Astrocyte of the spinal cord (primary cell): ENCODE measurements around the gene SEC24D.

Source experiments
- DNase-seq: peaks from one replicate; pipeline ENCODE4 v3.0.0; 2011; ENCODE audit warnings: low read depth, low spot score
- H3K4me3 ChIP-seq: 2 replicates; pipeline ENCODE4 v1.5.1; 2011; ENCODE audit warnings: low read depth, mild to moderate bottlenecking, low read length, moderate library complexity
- in situ Hi-C: cut with HindIII; loops from 2 replicates; pipeline ENCODE4 v1.10.0; 2017; ENCODE audit warnings: low sequenced_read_pairs
- TF ChIP-seq, protein P1 (sequence below): IDR thresholded peaks from 2 replicates; pipeline ENCODE4 v1.5.1; 2012; ENCODE audit warnings: low read depth, mild to moderate bottlenecking, low read length, inconsistent platforms

SEC24D gene

DNA sequence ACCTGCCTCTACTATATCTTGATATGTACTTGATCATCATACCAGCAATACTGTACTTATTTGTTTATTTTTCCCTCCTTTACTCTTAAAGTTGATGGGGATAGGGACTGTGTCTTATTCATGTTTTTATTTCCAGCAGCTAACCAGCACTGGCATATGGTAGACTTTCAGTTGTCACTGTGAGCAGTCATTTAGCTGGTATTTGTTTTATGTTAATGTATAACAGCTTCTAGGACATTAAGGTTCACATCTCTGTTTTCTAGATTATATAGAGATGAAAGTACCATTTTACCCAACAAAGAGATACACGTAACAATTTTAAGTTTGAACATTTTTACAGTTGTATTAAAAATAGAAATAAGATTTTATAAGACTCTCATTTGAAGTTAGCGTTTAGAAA, 132.8 kb downstream of the SEC24D start:
- in situ Hi-C loops: no loop called here
- TF ChIP-seq, protein P1, sequence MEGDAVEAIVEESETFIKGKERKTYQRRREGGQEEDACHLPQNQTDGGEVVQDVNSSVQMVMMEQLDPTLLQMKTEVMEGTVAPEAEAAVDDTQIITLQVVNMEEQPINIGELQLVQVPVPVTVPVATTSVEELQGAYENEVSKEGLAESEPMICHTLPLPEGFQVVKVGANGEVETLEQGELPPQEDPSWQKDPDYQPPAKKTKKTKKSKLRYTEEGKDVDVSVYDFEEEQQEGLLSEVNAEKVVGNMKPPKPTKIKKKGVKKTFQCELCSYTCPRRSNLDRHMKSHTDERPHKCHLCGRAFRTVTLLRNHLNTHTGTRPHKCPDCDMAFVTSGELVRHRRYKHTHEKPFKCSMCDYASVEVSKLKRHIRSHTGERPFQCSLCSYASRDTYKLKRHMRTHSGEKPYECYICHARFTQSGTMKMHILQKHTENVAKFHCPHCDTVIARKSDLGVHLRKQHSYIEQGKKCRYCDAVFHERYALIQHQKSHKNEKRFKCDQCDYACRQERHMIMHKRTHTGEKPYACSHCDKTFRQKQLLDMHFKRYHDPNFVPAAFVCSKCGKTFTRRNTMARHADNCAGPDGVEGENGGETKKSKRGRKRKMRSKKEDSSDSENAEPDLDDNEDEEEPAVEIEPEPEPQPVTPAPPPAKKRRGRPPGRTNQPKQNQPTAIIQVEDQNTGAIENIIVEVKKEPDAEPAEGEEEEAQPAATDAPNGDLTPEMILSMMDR: no peak
- H3K4me3 ChIP-seq: no peak overlapping the region
- no peak for DNase-seq

DNA sequence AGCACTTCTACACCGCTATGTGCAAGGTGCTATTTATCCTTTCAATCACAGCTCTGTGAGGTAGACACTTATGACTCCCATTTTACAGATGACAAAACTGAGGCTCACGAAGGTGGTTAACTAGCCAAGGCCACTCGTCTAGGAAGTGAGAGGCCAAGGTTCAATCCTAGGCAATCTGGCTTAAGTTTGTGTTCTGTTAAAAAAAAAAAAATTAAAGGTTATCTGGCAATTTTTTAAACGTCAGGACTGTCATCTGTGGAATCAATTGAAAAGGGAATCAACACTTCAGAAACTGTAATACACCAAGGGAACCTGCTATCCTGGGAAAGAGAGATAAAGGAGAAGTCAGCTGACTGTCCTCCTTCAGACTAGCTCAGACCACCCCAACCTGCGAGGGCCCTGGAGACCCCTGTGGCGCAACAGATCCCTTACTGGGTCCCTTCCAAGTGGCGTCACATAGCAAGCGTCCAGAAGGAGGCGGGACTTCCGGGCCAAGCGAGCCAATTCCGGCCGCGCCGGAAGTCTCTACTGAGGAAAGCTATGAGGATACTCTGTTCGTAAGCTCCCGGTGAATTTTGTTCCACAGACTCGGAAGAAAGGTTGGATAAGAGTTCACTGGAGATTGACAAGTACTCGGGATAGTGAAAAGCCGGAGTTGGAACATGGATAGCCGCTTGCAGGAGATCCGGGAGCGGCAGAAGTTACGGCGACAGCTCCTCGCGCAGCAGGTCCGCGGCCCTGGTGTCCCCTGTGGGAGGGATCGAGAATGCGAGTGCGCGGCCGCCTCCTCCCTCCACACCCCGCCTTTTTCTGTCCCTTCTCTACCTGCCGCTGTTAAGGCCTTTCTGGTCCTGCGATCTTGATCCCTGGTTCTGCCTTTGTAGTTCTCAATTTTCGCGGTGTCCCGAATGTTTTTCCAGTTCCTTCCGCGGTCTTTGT, 150.8 kb downstream of the SEC24D start, which contains the start of gene METTL14:
METTL14 (plus strand) TSS at position 520 of the 939 bp plus-strand sequence; CDS start at position 663, 143 bp downstream.
- DNase-seq: peak; percentile 95
- in situ Hi-C loops: no loop called here
- peak within 1 kb of the TSS; percentile 71 for H3K4me3 ChIP-seq
- TF ChIP-seq, protein P1: no peak

DNA sequence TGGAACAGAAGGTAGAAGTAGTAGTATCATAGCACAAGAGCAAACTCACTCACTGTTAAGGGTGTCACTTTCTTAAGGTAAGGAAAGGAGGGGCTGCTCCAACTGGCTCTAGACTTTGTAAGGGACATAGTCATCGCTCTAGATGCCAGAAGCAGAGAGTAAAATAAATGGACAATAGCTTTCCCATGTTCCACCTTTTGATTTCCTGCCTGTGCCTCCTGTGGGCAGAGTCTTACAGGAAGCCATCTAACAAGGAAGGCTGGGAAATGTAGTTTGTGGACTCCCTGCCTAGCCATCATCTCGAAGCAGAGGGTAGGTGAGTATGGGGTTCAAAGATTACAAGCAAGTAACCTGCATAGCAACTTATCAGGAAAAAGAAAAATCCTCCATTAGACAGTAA, 152.4 kb downstream of the SEC24D start:
- no peak for DNase-seq
- in situ Hi-C loops: no loop called here
- no peak overlapping the region for H3K4me3 ChIP-seq
- TF ChIP-seq, protein P1: no peak

DNA sequence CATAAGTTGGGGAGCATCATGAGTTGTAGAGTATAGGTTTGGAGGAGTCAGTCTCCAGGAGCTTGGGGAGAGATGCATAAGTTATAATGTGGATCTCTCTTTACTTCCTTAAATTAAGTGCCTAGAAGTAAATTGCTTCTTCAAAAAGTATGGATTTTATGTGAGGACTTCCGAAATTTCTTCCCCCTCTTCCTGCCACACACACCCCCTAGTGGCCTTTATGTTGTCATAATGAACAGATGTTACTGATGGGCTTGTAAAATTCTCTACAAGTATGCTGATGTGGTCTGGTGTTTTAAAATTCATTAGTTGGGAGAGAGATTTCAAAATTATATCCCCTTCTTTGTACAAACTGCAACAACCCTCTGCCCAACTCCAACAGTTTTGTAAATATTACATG, 153.0 kb downstream of the SEC24D start:
- in situ Hi-C loops: no loop called here
- TF ChIP-seq, protein P1: peak; percentile 54
- peak; percentile 14 for DNase-seq
- no peak overlapping the region for H3K4me3 ChIP-seq

DNA sequence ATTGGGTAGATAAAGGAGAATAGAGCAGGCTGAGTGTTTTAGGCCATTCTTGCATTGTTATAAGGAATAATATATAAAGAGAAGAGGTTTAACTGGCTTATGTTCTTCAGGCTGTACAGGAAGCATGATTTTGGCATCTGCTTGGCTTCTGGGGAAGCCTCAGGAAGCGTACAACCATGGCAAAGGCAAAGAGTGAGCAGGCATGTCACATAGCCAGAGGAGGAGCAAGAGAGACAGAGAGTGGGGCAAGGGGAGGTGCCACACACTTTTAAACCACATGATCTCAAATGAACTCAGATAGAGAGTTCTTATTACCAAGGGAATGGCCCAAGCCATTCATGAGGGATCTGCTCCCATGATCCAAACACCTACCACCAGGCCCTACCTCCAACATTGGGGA, 155.1 kb downstream of the SEC24D start:
- TF ChIP-seq, protein P1: no peak
- no peak for DNase-seq
- in situ Hi-C loops: no loop called here

DNA sequence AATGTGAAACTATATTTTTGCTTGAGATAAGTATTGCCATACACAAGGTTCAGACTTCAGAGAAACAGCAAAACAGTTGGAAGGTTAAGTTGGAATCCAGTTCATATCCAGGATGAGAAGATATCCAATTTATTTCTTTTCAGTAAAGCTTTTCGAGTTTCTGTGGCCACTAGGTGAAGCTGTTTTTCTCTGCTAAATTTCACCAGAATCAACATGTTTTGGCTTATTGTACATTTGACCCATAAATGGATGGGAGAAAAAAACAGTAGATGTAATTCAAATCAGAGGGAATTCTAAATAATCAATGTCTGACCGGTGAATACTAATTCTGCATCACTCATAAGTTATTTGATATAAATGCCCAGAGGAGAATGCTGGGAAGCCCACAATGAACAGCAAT, 159.8 kb downstream of the SEC24D start:
- H3K4me3 ChIP-seq: no peak overlapping the region
- in situ Hi-C loops: no loop called here
- DNase-seq: no peak
- TF ChIP-seq, protein P1: peak; percentile 24

More for the DNA sequence above, 155.1 kb downstream of the SEC24D start:
- H3K4me3 ChIP-seq: no peak overlapping the region
